Stimulated activated CD8-positive, alpha-beta memory T cell treated with anti-CD3 and anti-CD28 coated beads, Interleukin-12 subunit alpha, Interleukin-12 subunit beta, amount 100 ng/mL, for 1 hour (primary cell): ENCODE results near the gene PFKL.
"Not testable (repeated sequence)": the region's sequence is repeated elsewhere in the genome, so short reads cannot be mapped to it uniquely, and the experiment has no call there.

Source experiments
- DNase-seq: peaks from one replicate; pipeline ENCODE4 v3.0.0-alpha.2; 2020; ENCODE audit warnings: low read depth

PFKL gene

DNA sequence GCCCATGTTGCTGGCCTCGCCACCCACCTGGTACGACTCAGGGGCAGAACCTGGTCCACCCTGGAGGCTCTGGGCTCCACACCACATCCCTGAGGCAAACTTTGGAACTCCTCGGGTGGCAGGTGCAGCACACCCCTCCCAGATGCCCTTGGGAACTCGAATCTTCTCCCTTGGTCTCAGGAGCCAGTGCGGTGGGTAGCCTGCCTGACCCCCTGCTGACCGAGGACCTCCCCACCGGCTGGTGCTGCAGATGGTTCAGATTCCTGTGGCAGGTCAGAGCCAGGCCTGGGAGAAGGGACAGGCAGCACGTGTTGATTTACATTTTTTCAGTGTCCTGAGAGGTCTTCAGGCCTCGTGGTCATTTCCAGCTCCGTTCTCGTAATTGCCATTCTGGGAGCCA is 45.6 kb downstream of the PFKL start:
- DNase-seq = no peak

DNA sequence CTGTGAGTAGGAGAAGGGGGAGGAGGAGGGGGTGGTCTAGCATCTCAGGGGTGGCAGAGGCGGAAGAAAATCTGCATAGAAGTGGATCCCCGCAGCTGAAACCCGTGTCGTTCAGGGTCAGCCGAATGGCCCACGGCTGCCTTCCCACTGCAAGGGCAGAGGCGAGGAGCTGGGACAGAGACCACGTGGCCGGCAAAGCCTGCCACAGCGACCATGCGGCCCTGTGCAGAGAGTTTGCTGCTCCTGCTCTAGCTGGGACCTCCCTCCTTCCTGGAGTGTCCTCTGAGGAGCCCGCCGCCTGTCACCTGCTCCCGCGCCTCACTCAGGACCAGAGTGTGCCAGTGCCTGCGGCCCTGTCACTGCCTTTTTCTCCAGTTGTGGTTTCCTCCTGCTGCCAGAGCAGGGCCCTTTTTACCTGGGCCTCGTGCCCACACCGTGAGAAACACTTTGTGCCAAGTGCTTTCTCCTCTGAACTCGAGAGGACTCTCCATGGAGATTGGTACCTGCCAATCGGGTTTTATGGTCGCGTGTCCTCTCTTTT is 48.1 kb downstream of the PFKL start:
- no peak for DNase-seq

DNA sequence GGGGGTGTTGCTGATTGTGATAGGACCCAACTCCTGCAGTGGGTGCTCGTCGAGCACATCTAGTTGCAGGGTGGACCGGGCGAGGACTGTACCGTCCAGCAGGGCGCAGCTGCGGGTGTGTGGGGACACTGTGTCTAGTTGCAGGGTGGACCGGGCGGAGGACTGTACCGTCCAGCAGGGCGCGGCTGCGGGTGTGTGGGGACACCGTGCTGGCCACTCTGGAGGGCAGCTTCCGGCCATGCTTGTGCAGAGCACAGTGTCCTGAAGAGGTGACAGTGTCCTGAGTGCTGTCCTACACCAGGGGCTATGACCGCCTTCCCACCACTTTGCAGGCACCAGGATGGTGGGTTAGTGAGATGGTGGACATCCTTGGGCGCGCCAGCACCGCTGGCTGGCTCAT is 49.0 kb downstream of the PFKL start:
- no peak for DNase-seq

DNA sequence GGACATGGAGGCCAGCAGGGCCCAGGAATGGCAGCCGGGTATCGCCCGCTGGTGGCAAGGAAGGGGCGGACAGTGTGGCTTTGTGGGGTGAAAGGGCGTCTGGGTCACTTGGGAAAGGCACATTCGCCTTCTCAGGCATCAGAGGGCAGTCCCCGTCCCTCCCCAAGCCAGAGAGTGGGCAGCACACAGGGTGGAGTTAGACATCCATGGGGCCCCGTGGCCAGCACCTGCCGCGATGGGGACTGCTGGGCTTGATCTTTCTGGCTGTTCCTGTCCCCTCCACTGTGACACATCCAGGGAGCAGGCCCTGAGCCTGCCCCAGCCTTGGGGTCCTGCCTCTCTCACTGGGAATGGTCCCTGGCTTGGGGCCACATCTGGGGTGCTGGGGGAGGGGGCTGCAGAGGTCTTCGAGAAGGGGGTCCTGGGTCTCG is 49.6 kb downstream of the PFKL start:
- DNase-seq = no peak

DNA sequence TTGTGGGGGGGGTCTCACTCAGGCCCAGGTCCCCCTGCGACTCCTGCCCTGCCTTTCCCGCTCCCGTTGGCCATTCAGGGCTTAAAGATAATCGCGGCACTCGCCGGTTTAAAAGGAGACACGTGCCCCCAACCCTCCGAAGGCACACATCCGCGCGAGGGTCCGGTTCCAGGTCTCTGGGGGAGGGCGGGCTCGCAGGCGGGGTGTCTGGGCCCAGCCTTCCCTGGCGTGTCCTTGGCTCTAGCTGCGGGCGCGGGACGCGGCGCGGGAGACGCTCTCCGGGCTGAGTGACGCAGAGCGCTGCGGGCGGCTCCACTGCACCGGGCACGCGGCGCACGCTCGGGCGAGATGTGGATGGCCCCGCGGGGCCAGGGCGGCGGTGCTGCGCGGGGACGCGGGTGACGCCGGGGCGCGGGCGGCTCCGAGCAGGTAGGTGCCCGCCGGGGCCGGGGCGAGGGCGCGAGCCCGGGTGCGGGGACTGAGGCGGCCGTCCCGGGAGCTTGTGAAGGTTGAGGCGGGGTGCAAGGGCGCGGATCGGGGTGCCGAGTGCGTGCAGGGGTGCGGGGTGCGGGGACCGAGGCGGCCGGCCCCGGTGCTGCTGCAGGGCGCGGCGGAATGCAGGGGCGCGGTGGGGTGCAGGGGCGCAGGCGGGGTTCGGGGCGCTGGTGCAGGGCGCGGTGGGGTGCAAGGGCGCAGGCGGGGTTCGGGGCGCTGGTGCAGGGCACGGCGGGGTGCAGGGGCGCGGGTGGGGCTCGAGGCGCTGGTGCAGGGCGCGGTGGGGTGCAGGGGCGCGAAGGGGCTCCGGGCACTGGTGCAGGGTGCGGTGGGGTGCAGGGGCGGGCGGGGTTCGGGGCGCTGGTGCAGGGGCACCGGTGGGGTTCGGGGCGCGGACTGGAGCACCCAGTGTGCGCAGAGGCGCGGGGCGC is 50.3 kb downstream of the PFKL start:
- no peak for DNase-seq

DNA sequence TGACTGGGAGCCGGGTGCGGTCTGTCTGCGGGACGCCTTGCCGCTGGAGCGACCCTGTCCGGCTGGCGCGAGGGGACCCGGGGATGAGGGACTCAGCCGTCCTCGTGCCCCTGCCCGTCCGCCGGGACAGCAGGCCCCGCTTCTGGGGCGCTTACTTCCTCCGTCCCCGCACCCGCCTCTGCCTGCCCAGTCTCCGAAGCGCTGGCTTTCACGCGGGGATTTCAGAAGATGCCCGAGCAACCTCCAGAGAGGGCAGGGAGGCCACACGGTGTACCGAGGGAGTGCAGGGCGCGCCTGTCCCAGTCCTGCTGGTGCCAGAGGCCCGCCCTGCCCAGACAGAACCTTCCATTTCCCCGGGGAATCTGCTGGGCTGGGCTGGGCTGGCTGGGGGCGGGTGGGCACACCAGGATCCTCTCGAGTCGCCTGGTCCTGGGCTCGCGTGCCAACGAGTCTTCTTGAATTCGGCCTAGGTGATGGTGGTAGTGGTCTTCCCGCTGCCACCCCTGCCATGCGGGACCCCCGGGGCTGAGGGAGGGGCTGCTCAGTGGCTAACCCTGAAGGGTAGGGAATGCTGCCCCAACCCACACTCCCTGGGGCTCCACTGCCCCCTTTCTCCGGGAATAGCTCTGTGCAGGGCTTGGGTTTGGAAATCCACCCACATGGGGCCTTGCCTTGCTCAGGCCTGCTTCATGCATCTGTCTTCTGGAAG is 51.1 kb downstream of the PFKL start:
- no peak for DNase-seq

DNA sequence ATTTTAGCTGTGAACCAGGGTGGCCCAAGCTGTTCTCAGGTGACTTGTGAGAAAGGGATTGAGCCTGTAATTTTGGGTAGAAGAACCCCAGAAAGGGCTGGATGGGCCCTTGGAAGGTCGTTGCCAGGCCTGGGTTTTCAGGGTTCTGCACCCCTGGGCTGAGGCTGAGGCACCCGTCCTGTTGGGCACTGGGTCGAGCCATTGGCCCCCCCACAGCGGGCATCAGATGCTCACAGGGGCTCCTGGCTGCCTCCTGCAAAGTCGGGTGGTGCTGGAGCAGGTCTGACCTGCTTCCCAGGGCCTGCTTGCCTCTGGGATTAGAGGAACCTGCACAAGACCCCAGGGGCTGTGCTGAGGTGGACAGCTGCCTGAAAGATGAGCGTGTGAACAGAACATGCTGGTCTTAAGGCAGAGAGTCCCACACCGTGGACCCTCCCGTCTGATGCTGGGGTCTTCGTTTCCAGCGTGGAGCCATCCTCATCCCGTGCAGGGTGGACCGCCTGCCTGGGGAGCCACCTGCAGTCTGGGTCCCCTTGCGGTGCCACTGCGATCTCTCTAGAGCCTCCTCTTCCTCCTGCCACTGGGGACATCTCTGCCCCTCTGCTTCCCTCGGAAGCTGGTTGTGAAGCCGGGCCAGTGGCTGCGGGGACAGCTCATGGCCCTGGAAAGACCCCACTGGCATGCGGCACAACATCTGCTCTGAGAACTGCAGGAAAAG is 51.8 kb downstream of the PFKL start:
- DNase-seq = no peak

DNA sequence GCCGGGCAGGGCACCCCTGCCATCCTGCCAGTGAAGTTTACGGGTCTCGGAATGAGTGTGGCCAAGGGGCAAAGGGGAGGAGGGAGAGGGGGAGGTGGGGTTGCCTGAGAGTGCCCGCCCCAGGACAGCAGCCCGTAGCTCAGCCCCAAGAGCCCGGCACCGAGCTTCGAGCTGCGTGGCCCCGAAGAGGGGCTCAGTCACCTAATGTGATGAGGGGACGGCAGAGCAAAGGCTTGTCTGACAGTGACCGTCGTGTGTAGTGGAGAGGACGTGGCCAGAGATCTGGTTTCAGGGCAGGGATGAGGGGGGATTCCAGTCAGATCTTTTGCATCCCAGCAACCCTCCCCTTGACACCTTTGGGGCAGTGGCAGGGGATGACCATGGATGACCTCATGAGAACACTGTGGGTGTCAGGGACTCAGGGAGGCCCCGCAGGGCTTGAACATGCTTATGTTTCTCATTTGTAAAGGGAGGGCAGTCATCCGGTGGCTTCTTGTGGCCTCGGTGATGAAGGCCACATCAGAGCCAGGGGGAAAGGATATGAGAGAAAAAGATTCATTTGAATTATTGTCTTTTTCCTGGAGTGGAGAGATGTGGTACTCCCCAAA is 52.5 kb downstream of the PFKL start:
- DNase-seq = no peak

DNA sequence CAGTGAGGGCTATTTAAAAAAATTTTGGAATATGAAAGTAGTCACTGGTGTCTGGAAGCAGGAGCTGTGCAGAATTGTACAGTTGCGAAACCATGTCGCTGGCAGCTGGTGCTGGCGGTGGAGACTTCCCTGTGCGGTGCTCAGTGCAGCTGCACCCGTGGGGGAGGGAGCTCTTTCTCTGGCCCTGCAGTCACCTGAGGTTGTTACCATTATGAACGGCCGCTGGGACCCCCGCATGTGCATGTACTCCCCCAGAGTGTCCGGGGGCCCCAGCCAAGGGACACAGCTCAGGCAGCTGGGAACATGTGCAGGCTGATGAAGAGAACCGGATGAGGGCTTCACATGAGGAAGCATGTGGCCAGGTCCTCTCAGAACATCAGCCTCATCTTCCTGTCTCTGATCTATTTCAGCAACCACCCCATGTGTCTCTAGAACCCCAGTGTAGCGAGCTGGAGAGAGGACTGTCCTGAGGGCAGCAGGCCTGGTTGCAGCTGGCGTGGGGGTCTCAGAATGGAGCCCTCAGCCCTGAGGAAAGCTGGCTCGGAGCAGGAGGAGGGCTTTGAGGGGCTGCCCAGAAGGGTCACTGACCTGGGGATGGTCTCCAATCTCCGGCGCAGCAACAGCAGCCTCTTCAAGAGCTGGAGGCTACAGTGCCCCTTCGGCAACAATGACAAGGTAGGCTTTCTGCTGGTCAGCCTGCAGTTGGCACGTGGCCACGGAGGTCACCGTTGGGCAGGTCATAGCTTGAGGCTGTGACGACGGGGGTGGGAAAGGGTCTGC is 53.5 kb downstream of the PFKL start, which contains the start of gene TRPM2:
Gene TRPM2 (plus strand): TSS at position 431 of the 780 bp plus-strand sequence. CDS start 80 bp downstream, at position 511.
- no peak for DNase-seq

DNA sequence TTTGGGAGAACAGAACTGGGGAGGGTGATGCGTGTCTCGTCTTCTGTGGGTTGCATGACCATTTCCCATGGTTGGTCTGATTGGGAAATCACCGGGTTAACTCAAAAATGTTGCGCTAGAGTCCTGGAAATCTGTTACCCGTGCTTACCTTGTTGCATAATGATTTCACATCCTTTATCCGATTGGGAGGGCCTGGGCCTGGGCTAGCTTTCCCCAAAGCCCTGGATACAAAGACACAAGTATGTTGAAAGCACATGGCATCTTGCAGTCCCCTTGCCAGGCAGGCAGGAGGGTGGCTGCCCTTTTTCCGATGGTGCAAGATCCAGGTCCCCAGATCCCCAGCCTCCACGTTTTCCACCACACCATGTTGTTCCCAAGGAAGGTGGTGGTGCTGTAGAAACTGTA is 54.1 kb downstream of the PFKL start:
- no peak for DNase-seq

DNA sequence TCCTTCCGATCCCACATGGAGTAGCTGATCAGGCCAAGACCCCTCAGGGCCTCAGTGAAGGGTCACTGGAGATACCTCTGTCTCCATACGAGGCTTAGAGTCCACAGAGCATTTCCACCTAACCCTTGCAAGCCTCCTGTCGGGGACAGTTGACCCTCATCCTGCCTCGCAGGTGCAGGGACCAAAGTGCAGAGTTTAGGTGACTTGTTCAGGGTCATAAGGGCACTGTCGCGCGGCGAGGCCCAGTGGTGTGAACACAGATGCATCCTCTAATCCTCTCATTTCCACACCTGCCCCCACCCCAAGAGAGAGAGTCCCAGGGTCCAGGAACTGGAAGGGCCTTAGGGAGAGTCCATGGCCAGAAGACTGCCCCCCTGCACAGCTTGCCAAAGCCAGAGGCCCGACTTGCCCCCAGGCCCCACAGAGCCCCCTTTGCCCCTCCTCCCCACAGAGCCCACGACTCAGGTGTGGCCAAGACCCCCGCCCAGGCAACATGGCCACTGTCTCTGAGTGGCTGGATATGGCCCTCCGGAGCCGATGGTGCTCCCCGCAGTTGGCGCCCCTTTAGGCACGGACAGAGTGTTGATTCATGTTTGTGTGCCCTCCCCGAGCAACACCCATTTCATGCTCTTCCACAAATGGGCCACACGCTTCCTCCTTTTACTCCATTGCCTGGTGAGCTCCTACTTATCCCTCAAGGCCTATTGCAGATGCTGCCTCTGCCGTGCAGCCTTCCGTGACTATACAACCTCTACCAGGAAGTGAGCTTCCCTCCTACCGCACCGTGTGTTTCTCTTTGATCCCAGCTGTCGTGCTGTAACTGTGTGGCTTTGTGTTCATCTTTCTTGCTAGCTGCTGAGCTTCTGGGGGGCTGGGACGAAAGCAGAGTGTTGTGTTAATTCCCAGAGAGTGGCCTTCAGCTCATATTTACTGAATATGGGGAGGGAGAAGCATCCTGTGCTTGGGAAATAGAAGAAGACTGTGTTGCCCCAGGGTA is 55.2 kb downstream of the PFKL start:
- DNase-seq = no peak

DNA sequence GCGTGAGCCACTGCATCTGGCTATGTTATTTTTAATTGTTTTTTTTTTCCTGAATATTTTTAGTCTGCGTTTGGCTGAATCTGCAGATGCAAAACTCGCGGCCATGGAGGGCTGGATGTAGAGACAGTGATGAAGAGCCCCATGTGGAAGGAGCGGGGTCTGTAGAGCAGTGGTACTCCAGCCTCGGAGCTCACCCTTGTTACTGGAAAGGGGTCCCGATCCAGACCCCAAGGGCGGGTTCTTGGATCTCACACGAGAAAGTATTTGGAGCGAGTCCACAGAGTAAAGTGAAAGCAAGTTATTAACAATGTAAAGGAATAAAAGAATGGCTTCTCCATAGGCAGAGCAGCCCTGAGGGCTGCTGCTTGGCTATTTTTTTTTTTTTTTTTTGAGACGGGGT is 56.3 kb downstream of the PFKL start:
- no peak for DNase-seq

DNA sequence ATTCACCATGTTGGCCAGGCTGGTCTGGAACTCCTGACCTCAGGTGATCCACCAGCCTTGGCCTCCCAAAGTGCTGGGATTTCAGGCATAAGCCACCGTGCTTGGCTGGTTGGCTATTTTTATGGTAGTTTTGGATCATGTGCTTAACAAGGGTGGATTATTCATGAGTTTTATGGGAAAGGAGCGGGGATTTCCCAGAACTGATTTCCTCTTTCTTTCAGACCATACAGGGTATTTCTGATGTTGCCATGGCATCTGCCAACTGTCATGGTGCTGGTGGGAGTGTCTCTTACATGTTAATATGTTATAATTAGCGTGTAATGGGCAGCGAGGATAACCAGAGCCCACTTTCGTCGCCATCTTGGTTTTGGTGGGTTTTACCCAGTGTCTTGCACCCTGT is 56.8 kb downstream of the PFKL start:
- no peak for DNase-seq

DNA sequence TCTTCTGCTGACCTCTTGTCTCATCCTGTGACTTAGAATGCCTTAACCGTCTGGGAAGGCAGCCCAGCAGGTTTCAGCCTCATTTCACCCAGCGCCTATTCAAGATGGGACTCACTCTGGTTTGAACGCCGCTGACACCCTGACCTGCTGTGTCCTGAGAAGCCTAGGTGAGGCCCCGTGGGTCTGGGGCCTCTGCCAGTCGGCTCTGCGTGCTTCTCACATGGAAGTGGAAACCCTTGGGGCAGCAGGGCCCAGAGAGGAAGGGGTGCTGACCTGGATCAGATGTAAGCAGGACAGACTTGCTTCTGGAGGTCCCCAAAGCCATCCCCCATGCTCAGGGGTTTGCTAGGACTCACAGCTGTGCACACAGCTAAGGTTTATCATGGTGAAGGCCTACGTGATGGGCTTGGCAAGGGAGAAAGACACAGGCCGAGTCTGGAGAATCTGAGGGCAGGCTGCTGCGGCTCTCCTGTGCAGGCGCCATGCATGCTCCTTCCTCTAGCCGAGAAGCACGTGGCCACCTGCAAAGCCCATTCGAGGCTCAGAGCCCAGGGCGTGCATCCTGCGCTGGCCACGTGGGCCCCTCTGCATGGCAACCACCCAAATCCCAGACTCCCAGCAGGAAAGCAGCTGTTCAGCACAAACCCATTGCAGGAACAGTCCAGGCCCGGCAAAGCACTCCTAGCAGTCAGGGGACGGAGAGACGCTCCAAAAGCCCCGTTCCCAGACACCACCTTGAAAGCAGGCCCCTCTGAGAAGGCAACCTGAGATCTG is 57.4 kb downstream of the PFKL start:
- DNase-seq = no peak

DNA sequence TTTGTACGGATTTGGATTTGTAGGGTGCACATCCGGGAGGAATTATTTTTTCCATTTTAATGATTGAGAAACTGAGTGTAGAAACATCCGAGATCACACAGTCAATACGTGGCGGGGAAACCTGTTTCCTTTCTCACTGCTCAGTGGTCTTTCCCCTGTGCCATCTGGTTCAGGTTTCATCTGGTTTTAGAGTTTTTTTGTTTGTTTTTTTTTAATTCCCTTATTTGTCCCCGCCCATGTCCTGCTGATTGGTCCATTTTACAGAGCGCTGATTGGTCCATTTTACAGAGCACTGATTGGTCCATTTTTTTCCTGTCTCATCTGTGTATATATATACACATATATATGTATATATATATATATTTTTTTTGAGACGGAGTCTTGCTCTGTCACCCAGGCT is 59.5 kb downstream of the PFKL start:
- DNase-seq = no peak

DNA sequence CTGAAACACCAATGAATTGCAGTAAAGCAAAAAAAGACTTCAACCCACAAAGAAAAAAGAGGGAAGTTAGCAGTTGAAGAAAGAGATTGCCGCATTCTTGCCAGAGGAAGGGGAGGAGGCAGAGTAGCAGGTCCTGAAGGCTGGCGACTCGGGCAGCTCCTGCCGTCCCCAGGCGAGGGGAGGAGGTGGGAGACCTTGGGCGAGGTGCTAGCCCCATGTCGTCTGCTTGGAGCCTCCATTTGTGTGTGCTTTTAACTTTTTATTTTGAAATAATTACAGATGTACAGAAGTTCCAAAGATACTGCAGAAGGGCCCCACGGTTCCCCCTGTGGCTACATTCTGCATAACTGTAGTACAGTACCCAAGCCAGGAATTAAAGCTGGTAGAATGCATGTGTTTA is 60.3 kb downstream of the PFKL start:
- DNase-seq = no peak

DNA sequence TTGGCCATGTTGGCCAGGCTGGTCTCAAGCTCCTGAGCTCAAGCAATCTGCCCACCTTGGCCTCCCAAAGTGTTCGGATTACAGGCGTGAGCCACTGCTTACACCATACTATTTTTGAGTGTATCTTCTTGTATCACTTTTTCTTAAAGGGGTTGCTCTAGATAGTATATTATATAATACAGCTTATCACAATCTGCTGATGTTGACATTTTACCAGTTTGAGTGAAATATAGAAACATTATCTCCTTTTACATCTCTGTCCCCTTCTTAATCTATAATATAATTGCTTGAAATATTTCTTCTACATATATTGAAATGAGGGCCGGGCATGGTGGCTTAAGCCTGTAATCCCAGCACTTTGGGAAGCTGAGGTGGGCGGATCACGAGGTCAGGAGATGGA is 62.0 kb downstream of the PFKL start:
- not testable (repeated sequence) for DNase-seq

DNA sequence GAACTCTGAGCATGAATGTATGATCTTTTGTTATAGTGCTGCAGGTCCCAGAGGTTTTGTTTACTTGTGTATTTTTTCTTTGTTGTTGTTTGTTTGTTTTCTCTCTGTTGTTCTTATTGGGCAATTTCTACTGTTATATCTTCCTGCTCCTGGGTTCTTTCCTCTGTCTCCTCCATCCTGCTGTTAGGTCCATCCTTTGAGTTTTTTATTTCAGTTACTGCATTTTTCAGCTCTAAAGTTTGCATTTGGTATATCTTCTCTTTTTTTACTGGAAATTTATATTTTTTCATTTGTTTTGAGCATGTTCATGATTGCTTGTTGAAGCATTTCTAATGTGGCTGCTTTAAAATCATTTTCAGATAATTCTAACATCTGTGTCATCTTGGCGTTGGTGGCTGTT is 63.4 kb downstream of the PFKL start:
- DNase-seq = no peak
